HG02642 (cell line): Measurements from ENCODE around the gene NCKIPSD.
A peak's percentile ranks its signal among the peaks of the same experiment; 100 is the strongest.
"Not testable (repeated sequence)": the region's sequence is repeated elsewhere in the genome, so short reads cannot be mapped to it uniquely, and the experiment has no call there.

Experiments
- ATAC-seq: cut with Tn5 transposase; IDR thresholded peaks from one replicate; pipeline ENCODE4 v1.9.1; 2021; ENCODE audit warnings: mild to moderate bottlenecking; ENCODE audit not compliant: unreplicated experiment, poor library complexity

Gene NCKIPSD

GRCh38 chr3:48685603-48686511 is at the start of gene NCKIPSD:
TSS of gene NCKIPSD (minus strand) at chr3:48685915. CDS start at chr3:48685807, 108 bp downstream.
- ATAC-seq: peak; percentile 84

- ATAC-seq: not testable (repeated sequence)
Measured at GRCh38 chr3:48735075-48735767, 49.5 kb upstream of the NCKIPSD start.

- not testable (repeated sequence) for ATAC-seq
Measured at GRCh38 chr3:48734541-48734940, 48.8 kb upstream of the NCKIPSD start.

- not testable (repeated sequence) for ATAC-seq
Measured at GRCh38 chr3:48733752-48734518, 48.2 kb upstream of the NCKIPSD start.

GRCh38 chr3:48727511-48727910 is 41.8 kb upstream of the NCKIPSD start:
- no peak for ATAC-seq

- not testable (repeated sequence) for ATAC-seq
Measured at GRCh38 chr3:48725185-48725855, 39.6 kb upstream of the NCKIPSD start.

GRCh38 chr3:48723725-48724124 is 38.0 kb upstream of the NCKIPSD start:
- no peak for ATAC-seq

GRCh38 chr3:48723293-48723692 is 37.6 kb upstream of the NCKIPSD start:
- ATAC-seq: not testable (repeated sequence)

GRCh38 chr3:48716982-48717746 is 31.4 kb upstream of the NCKIPSD start, which contains the start of gene IP6K2:
TSS of gene IP6K2 (minus strand) at chr3:48717221. CDS start at chr3:48695291, 21,930 bp downstream.
- peak; percentile 98 for ATAC-seq

- ATAC-seq: no peak
Measured at GRCh38 chr3:48716508-48716981, 30.8 kb upstream of the NCKIPSD start.

- no peak for ATAC-seq
Measured at GRCh38 chr3:48715174-48715800, 29.6 kb upstream of the NCKIPSD start.

- ATAC-seq: no peak
Measured at GRCh38 chr3:48711727-48712126, 26.0 kb upstream of the NCKIPSD start.

GRCh38 chr3:48709051-48709461 is 23.3 kb upstream of the NCKIPSD start:
- ATAC-seq: no peak

- no peak for ATAC-seq
Measured at GRCh38 chr3:48708481-48708889, 22.8 kb upstream of the NCKIPSD start.

- ATAC-seq: no peak
Measured at GRCh38 chr3:48707157-48707556, 21.4 kb upstream of the NCKIPSD start.

- no peak for ATAC-seq
Measured at GRCh38 chr3:48702320-48702920, 16.7 kb upstream of the NCKIPSD start.

- ATAC-seq: no peak
Measured at GRCh38 chr3:48700731-48701405, 15.2 kb upstream of the NCKIPSD start.

GRCh38 chr3:48698891-48699290 is 13.2 kb upstream of the NCKIPSD start:
- ATAC-seq: no peak
